HG02798 (cell line): ENCODE data around the gene ASB4.
"Not testable (repeated sequence)": the region's sequence is repeated elsewhere in the genome, so short reads cannot be mapped to it uniquely, and the experiment has no call there.

ENCODE experiments used
- ATAC-seq: cut with Tn5 transposase; IDR thresholded peaks from one replicate; pipeline ENCODE4 v1.9.1; 2021; ENCODE audit warnings: mild to moderate bottlenecking; ENCODE audit not compliant: unreplicated experiment, poor library complexity

The ASB4 gene

GRCh38 chr7:95485391-95486123 is at the start of gene ASB4:
ASB4 (plus strand) TSS chr7:95485943; CDS start chr7:95485972, 29 bp downstream.
- ATAC-seq: no peak

DNA sequence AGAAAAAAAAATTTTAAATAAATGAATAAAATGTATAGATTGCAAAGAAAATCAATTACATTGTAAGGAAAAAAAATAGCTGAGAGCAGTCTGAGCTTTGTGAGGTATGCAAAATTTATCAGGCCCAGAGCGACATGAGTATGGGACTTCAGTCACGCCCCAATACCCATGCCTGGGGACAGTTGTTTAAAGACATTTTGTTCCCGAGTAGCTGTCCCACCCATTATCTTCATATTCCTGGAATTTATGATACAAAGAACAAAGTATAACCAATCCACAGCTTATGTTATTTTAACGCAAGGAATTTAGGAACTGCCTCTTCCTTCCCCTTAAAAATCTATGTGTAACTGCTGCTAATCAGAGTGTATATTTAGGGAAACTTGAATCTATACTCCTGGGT is 49.3 kb upstream of the ASB4 start:
- no peak for ATAC-seq

- ATAC-seq: no peak
Observed at GRCh38 chr7:95440394-95441038, 45.2 kb upstream of the ASB4 start.

- no peak for ATAC-seq
Observed at GRCh38 chr7:95441042-95441823, 44.5 kb upstream of the ASB4 start.

- ATAC-seq: no peak
Observed at GRCh38 chr7:95444796-95445195, 40.9 kb upstream of the ASB4 start.

DNA sequence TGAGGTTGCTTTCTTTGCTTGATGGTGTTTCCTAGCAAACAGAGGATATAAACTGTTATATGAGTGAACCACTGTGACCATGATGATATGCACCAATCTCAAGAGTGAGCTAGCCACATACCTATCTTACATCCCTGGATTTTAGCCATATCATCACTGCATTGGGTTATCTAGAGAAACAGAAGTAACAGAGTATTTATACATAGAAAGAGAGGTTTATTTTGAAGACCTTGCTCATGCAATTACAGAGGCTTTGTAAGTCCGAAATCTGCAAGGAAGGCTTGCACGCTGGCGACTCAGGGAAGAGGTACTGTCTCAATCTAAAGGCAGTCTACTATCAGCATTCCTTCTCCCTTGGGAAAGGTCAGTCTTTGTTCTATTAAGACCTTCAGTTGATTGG is 39.1 kb upstream of the ASB4 start:
- ATAC-seq: no peak

DNA sequence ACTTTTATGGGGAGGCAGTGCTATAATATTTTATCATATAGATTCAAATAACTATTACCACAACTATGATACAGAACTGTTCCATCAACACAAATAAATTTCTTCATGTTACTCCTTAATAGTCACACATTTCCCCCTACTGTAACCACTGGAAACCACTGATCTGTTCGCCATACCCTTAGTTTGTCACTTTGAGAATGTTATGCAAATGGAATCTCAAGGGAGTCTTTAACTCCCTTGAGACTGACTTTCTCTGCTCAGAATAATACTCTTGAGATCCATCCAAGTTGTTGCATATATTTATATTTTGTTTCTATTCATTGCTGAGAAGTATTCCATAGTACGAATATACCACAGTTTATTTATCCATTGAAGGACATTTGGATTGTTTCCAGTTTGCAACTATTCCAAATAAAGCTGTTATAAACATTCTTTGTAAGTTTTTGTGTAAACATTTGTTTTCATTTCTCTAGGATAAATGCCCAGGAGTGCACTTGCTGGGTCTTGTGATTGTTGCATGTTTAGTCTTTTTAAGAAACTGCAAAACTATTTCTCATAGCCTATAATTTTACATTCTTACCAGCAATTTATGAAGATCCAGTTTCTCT is 31.2 kb upstream of the ASB4 start:
- ATAC-seq: peak; percentile 52

DNA sequence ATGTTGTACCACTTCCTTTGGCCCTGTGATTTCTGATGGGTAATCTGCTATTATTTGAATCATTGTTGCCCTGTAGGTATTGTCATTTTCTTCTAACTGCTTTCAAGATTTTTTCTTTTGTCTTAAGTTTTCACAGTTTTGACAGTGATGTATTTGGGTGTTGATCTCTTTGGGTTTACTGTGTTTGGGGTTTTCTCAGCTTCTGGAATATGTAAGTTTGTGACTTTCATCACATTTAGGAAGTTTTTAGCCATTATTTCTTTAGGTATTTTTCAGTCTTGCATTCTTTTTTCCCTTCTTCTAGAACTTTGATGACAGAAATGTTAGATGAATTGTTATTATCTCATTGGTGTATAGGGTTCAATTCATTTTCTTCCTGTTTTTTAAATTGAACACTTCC is 27.8 kb upstream of the ASB4 start:
- no peak for ATAC-seq

DNA sequence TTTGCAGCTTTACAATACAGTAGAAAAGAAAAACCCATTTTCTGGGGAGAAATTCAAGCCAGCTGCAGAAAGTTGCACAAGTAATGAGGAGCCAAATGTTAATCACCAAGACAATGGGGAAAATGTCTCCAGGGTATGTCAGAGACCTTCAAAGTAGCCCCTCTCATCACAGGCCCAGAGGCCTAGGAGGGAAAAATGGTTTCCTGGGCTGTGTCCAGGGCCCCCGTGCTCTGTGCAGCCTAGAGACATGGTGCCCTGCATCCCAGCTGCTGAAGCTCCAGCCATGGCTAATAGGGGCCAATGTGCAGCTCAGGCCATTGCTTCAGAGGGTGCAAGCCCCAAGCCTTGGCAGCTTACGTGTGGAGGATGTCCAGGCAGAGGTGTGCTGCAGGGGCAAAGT is 25.1 kb upstream of the ASB4 start:
- ATAC-seq: not testable (repeated sequence)

- ATAC-seq: no peak
Observed at GRCh38 chr7:95467912-95468607, 17.7 kb upstream of the ASB4 start.

DNA sequence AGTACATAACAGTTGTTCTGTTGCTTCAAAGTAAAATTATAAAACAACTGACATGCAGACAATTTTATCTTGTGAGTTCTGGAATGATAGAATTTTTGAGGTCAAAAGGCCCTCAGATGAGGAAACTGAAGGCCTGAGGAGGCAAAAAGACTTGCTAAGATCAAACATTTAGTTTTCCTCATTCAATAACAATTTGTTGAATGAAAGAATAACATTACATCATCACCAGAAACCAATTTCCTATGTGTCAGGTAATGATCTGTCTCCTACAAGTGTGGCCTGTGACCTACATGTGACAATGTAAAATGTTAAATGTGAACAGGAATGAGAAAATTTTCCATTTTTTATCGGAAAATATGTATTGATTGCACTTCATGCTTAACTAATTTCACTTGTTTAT is 16.6 kb upstream of the ASB4 start:
- ATAC-seq: no peak

DNA sequence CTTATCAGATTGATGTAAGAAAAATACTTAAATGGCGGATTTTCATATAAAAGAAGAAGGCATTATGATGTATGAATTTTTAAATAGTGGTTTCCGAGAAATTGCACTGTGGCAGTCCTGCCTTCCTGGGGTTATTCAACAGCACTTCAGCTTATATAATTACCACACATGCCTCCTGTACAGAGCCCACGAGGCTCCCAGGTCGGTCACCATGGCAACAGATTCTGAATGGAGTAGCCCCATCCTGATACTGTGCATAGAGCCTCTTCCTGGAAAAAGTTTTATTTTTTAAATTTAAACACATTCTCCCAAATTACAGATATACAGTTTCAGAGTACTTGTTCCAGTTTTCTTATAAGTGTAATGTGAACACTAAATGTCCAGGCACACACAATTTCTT is 15.9 kb upstream of the ASB4 start:
- ATAC-seq: no peak

DNA sequence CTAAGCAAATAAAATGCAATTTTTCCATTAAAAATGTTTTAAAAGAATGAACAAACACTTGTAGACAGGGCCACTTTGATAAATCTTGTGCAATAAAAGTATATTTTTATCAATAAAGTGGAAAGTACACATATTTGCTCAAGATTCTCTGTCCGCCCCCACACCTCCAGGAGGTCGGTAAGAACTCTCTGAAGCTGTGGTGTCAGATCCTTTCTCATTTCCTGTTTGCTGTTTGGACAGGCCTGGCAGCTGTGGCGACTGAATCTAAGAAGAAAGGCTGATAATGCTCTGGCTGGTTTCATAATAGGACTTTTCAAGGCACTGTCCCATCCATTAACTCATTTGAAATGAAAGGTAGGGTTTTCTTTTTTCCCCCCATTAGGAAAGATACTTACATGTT is 15.3 kb upstream of the ASB4 start:
- peak; percentile 97 for ATAC-seq

GRCh38 chr7:95471071-95471470 is 14.7 kb upstream of the ASB4 start:
- ATAC-seq: no peak

DNA sequence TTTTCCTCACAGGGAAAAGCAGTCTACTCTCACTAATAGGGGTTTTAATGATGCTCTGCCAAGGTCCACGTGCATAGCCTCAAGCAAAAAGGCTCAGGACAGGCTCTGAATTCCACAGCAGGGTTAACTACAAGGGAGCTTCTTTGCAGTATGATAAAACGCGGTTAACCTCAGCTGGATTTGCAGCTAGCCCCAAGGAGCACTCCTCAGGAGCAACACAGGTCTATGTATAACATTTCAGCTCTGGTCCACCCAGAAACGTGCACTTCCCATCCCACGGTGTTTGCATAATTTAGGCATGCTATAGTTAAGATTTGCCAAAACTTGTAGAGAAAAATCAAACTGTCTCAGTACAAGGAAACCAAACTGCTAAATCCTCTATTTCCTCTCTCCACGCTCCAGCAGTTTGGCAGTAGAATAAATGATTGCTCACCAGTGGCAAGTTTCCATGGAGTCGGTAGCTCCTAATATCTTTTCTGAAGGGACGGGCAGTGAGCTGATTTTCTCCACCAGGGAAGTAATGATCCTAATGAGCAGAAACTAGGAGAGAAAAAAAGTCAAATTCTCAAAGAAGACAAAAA is 13.1 kb upstream of the ASB4 start:
- no peak for ATAC-seq

DNA sequence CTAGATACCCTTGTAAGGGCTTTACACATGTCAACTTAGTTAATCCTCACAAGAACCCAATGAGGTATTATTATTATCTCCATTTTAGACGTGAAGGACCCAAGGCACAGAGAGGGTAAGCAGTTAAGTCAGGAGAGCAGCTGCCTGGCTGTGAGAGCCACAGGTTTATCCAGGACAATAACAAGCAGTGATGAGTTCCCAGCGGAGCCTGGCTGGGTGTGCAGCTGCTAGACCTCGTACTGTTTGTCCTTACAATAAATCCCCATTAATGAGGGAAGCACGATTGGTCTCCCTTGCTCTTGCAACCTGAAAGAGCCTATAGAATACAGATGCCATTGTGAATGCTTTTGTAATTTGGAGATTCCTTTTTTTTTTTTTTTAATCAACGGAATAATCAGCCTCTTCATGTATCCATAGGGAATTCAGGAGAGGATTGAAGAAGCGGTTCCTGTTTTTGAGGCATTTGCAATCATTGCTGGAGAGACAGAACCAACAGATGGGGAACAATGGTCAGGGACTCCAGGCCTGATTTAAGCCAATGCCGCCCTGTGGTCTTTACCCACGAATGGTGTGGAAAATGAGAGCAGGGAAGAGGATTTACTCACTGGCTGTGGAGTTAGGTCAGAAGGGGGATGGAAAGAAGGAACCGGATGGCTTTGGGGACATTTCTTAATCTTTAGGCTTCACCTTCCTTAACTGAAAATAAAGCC is 12.3 kb upstream of the ASB4 start:
- no peak for ATAC-seq

DNA sequence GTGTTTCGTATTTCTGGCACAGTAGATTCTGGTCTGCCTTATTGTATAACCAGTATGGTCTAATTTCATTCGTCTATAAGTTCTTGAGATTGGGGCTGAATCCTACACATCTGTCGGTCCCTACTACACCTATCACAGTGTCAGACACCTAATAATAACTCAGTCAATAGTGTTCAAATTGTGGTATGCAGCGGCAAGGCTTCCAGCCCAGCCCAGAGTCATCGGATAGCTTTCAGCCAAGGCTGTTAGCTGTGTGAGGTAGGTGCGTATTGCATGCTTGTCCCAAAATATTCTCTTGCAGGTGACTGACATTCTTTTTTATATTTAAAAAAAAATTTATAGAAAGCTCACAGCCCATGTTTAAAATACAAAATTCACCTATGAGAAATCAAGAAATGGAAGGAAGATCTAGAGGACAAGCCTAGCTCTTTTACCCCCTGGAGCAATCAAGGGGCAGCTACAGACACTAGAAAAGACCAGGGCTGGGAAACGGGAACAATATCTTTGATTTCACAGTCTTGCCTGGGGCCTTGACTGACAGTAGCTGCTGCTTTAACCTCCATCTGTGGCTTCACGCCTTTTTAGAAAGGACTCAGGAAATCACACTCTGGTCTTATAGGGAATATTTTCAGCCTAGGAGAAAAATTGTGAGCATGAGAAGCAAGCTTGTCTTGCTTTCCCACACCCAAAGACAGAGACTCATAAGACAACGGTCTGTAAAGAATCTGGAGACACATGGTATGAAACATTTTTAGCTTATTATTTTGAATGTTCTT is 9.5 kb upstream of the ASB4 start:
- no peak for ATAC-seq

- peak; percentile 81 for ATAC-seq
Observed at GRCh38 chr7:95476904-95477594, 8.7 kb upstream of the ASB4 start.
